Measurements from ENCODE around the gene ANKRD10.
"Not testable (repeated sequence)": the region's sequence is repeated elsewhere in the genome, so short reads cannot be mapped to it uniquely, and the experiment has no call there.

Gene ANKRD10

DNA sequence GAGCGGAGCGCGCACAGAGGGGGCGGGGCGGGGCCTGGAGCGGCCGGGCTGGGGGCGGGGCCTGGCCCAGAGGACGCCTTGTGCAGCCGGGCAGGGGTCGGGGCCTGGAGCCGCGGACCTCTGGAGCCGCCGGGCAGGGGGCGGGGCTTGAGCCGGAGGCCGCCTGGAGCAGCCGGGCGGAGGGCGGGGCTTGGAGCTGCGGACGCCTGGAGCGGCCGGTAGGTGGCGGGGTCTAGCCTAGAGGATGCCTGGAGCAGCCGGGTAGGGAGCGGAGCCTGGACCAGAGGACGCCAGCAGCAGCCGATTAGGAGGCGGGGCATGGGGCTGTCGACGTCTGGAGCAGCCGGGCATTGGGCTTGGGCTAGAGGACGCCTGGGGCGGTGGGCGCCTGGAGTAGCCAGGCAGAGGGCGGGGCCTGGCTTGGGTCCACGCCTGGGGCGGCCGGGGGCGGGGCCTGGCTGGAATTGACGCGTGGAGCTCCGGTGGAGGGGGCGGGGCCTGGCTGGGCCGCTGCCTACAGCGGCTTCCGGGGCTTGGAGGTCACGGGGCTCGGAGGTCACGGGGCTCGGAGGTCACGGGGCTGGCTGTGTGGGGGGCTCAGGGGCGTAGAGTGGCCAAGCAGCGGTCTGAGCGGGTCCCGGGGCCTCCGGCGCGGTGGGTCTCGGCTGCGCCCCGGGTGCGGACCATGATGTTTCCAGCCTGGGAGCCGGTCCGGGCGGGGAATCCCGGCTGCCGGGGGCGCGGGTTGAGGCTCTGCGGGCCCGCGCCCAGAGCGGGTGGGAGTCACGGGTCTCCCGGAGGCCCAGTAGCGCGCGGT lies at the start of gene ANKRD10:
Gene ANKRD10, minus strand, starts transcription at position 13 of the 817 bp plus-strand sequence. CDS start 135 bp downstream, outside the sequence.
- peak; percentile 99 to 100 (median 99) for DNase-seq

DNA sequence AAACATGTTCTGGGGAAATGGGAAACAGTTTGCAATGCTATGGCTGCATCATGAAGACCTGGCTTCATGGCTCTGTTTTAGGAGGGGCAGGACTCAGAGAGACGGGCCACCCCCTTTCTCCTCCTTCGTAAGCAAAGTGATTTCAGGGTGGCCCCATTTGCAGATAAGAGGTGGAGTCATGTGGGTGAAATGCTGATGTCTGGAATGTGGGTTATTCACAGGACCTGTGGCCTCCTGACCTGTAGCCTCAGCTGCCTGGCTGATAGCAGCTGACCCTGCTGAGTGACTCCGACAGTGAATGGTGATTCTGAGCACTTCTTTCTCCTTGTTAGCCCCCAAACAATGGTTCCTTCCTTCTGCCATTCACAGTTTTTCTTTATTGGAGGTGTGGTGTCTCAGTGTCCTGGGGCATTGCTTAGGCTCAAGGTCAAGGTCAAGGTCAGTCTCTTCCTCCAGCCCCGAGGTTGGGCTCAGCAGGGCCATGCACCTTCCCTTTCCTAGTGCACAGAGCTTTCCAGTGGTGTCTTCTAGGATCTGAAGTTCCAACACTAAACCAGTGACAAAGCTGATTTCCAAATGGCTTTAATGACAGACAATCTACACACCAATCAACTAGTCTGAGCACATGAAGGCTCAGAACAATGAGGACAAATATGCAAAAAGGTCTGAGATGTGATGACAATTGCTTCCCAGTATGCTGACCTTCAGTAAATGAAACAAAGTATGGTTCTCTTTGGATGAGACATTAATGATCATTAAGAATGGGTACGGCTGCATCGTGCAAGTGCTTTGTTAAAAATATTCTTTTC lies 49.6 kb upstream of the ANKRD10 start:
- no peak for DNase-seq

DNA sequence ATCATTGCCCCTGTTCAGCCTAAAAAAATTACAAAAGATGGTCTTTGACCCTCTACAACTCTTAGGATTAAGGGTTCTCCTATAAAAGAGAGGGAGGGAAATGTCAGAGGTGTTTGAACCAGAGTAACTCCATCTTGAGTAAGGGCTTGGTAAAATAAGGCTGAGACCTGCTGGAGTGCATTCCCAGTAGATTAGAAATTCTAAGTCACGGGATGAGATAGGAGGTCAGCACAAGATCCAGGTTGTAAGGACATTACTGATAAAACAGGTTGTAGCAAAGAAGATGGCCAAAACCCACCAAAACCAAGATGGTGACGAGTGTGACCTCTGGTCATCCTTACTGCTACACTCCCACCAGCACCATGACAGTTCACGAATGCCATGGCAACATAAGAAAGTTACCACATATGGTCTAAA lies 48.7 kb upstream of the ANKRD10 start:
- no peak for DNase-seq

DNA sequence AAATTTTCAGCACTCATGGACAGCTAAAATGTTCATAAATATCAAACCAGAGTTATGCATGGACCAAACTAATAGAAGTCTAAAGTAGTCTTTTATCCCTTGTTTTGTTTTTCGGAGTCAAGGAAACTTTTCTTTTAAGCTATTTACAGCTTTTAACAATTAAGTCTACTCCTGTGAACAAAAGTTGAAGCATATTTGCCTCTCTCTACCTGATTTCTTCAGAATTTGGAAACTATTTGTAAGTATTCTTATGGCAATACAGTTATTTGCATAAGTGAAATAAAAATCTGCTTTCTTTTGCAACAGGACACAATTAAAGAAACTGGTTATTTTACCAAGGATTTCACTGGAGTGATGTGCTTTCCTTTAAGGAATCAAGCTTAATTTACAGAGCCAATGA lies 47.1 kb upstream of the ANKRD10 start:
- no peak for DNase-seq

DNA sequence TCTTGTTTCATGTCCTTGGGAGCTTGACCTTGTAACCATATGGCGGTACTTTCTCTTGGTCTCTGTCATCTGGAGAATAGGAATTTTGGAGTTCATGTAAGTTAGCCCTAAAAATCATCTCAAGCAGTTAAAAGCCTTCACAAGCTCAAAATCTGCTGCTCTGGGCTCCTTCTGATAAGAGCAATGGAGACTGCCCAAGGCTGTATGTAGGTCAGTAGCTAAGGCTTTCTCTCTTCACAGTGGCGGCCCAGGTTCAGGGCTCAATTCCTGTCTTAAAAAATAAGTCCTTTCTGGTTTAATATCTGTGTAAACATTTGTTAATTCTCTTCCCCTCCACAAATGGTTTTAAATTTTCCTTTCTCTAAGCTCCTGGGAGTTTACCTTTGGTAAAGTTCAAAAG lies 45.3 kb upstream of the ANKRD10 start:
- DNase-seq = no peak

DNA sequence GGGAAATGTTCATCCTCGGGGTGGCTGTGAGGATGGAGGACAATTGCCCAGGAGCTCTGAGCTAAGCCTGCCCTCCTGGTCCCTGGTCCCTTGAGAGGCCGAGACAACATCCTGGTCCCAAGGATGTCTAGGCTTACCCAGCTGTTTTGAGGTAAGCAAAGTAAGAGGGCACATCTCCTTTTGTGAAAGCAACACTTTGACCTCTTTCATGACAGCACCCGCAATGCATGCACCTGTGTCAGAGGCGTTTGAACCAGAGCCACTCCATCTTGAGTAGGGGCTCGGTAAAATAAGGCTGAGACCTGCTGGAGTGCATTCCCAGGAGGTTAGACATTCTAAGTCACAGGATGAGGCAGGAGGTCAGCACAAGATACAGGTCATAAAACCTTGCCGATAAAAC lies 43.1 kb upstream of the ANKRD10 start:
- DNase-seq = no peak

DNA sequence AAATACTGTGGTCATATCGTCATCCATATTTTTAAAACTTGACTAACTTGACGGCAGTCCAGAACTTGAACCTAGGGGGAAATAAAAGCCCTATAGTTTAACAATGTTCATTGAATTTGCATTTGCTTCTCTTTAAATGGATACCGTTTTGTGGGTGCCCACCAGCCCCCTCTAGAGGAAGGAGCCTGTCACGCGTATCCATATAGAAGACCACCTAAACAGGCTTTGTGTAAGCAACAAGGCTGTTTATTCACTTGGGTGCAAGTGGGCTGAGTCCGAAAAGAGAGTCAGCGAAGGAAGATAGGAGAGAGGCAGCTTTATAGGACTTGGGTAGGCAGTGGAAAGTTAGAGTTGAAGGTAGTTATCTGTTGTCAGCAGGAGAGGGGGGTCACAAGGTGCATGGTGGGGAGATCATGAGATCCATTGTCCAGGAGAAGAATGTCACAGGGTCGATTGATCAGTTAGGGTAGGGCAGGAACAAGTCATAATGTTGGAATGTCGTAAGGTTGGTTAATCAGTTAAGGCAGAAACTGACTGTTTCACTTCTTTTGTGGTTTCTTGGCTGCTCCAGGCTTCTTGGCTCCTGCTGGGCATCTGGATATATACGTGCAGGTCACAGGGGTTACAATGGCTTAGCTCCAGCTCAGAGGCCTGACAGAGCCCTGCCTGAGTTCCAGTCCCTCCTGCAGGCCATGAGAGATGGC lies 42.5 kb upstream of the ANKRD10 start:
- DNase-seq = no peak

DNA sequence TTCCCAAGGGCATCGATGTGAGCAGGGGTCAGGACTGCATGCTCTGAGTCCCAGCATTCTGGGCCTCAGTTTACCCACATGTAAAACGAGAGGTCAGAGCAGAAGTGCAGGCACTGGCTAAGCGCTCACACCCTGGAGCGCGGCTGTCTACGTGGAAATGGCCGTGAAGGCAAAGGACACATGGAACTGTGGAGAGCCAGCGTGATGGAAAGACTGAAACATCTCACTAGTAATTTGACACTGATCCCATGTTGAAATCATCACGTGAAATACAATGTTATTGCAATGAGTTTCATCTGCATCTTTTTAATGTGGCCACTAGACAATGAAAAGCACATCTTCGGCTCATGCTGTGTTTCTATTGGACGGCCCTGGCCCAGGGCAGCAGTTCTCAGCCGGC lies 41.3 kb upstream of the ANKRD10 start:
- not testable (repeated sequence) for DNase-seq

DNA sequence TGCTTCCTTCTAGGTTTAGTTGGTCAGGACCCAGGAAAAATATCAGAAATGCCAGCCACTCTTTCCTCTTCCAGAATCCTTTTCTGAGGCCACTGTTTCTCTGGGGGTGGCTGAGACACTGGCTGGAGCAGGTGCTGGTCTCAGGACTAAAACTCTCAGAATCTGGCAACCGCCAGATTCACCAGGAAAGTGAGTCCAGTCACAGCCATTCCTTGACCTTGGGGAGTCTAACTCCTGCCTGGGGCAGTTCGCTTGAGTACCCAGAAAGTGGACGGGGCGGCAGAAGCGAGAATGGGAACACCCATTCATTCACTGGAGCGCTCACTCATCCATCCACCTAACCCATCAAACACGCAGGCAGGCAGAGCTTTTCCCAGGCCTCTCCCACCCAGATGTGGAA lies 40.7 kb upstream of the ANKRD10 start:
- DNase-seq = not testable (repeated sequence)

DNA sequence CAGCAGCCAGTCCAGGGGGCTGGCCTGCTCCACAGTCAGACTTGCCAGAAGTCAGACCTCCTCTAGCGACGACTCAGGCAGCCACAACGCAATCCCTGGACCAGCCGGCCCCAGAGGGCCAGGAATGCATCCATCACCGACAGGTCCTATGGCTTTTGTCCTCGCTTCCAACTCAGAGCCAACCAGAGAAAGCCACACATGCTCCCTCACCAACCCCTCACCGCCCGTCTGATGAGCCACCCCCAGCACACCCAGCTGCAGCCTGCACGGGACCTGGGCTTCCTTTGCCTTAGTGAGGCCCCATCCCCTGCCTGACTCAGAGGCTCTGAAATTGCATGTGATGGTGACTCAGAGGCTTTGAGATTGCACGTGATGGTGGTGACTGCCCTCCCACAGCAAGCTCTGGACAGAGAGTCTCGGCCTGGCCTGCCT lies 40.2 kb upstream of the ANKRD10 start:
- peak; percentile 60 to 86 (median 77) for DNase-seq

DNA sequence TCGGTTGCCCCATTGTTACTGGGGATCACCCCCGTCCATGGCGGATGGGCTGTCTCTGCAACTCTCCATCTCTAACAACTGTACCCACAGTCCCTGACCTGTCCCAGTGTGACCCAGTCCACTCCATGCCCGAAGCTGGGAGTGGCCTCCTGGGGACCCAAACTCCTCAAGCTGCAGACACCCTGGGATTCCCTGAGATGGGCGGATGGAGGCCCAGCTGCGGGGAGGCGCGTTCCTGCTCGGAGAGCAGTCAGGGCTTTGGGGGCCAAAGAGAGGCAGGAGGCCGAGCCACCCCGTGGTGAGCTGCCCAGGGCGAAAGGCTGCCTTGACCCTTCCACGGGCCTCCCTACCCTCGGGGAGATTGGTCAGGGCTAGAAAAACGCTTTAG lies 39.7 kb upstream of the ANKRD10 start:
- DNase-seq = not testable (repeated sequence)

DNA sequence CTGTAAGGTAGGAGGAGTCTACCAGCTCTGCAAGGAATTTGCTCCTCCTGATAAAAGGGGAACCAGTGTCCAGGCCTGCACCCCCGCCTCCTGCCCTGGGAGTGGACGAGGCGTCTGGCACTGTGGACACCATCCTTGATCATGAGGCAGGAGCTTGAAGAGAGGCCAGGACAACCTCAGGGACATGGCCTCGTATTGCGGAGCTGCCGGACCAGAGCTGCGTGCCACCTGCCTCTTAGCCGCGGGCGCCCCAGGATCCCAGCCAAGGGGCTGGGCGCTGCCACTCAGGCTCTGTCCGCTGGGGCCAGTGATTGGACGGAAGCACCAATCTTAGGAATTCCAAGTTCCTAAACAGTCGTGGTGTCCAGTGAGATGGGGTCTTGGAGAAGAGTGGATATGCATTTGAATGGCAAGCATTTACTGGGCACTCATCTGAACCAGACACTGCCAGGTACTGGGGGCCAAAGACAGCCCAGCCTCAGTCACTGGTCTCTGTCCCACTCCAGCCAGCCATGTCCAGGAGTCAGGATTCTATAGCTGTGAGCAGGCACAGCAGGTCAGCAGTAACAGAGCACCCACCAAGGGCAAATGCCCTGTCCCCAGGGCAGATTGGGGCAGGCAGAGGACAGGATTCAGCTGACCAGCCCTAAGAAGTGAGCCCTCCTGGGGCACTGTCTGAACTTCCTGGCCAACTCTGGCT lies 39.1 kb upstream of the ANKRD10 start:
- DNase-seq = no peak

DNA sequence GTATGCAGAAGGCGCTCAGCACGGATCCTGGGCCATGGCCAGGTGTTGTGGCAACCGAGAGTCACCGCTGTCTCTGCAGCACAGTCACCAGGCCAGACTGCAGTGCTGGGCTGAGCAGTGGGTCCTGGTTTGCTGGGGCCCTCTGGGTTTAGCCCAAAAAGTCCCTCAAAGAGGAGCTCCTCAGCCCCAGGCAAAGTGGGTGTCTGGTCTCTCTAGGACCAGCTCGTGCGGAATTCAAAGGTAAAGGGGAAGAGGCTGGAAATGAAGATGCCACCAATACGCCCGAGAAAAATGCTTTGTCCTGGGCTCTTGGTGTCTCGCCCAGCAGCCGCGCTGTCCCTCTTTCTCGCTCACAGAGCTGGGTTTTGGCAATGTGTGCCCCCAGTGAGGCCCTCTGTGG lies 38.5 kb upstream of the ANKRD10 start:
- DNase-seq = no peak

DNA sequence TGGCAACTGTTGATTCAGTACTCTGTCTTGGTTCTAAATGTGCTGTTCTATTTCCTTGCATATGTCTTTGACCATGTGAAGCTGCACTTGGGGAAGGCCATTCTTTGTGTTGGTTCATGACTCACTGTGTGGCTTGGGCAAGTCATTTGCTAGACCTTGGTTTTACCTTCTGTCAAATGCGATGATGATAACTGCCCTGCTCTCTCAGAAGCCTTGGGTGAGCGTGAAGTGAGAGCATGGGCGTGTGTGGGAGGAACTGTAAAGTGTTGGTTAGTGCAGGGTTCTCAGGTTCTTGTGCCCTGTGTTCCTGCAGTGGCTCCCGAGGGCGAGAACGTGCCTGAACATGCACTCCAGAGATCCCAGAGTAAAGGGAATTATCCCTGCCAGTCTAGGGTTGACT lies 37.3 kb upstream of the ANKRD10 start:
- not testable (repeated sequence) for DNase-seq

DNA sequence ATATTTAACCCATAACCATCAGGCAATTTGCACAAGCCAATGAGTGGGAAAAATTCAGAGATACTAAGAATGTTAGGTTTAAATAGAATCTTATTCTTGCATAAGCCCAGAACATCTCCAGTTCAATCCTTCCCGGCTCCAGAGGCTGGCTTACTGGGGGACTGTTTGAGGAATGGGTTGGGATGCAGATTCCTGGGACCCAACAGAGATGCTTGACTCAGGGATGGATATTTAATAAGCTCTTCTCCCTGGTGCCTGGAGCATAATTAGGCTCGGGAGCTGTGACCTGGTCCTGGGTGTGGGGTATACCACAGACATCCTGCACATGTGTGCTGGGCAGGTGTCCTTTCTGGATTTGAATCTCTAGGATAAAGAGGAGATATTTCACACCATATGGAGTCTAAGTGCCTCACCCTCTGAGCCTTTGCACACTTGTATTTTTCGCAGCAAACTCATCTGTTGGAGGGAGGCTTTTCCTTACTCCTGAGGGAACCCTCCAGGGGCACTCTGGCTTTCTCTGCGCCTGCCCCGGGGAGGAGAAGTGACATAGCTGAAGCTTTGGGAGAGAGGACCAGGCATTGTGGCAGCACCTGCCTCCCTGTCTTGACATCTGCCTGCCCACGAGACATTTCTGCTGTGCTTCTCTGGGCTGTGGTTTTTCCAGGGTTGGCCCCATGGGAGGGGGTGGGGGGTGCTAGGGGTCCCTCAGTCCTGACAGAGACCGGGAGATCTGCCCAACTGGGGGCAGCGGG lies 36.1 kb upstream of the ANKRD10 start:
- no peak for DNase-seq

DNA sequence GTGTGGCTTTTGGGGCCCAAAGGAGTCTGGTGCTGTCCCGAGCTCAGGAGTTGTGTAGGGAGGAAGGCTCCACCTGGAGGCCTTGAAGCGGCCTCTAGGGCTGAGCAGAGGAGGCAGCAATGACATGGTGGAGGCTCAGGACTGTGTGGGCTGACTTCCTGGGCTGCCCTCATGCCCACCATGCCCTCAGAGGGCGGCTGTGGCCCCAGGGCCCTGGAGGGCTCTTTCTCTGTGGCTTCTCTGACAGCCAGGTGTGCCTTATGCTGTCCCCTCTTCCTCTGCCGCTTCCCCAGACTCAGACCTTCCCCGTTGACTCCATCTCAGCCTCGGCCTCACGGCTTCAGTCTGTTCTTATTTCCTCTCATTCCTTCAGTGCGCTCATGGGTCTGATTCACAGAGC lies 35.5 kb upstream of the ANKRD10 start:
- no peak for DNase-seq

DNA sequence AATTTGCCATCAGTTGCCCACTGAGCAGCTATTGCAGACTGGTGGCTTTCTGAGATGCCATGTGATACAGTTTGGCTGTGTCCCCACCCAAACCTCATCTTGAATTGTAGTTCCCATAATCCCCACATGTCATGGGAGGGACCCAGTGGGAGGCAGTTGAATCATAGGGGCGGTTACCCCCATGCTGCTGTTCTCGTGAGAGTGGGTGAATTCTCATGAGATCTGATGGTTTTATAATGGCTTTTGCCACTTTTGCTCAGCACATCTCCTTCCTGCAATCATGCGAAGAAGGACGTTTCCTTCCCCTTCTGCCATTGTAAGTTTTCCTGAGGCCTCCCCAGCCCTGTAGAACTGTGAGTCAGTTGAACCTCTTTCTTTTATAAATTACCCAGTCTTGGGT lies 34.8 kb upstream of the ANKRD10 start:
- peak; percentile 15 to 22 (median 19) for DNase-seq

DNA sequence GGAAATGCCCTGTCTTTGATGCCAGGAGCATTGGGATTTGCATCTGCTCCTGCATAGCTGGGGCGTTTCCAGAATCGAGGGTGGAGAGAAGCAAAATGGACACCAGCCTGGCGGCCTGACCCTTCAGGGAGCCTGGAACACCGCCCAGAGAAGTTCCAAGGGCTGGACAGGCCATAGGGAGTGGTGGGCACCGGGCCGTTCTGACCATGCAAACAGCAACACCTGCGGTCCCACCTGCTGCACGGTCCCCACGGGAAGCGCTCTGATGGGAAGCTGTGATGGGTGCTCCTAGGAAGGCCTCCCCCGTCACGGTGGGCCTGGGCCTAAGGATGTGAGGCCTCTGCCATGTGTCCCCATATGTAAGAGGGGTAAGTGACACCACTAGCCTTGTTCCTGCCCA lies 34.2 kb upstream of the ANKRD10 start:
- no peak for DNase-seq

DNA sequence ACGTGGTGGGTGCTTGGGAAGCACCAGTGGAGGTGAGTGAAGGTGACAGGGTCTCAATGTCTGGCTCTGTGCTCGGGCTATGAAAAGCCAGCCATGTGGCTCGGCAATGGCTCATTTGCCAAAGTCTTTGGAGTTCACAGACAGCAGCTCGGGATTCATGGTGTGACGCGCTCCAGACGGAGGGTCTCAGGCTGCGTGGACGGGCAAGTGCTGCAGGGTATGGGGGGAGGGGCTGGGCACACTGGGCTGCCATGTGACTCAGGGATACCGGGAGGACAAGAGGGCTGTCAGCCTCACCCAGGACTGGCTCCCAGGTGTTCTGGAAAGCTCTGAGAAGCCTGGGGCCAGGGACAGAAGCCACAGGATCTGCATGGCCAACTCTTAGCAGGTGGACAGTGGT lies 32.5 kb upstream of the ANKRD10 start:
- not testable (repeated sequence) for DNase-seq

DNA sequence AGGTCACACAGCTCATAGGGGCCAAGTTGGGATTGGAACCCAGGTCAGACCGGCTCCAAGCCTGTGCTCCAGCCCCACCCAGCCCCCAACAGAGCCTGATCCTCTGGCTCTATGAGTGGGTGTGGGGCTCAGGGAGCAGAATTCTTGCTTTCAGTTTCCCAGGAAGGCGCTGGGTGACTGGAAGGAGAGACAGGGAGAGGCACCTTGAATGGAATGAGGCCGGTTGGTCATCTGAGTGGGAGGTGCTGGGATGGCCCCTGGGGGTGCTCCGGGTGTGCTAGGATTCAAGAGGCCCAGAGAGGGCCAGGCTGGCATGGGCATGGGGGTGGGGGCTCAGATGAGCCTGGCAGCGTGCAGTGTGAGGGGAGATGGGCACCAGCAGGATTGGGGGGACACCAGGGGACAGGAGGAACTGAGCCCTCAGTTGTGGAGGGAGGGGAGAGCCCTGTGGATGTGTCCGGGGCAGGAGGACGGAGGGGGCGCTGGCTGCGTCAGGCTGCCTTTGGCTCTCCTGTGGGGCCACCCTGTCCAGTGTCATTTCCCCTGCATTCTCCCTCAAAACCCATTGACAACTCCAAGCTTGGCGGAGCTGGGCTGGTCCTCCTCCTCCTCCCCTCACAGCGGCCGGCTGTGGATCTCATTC lies 31.2 kb upstream of the ANKRD10 start:
- peak in 1 of 3 donors; percentile 9 for DNase-seq

All from suppressor macrophage treated with lipopolysaccharide for 1 hour (primary cell).